MM.1S (cell line): Measurements from ENCODE around the gene EFCAB6.

ENCODE experiments used
- DNase-seq: peaks from one replicate; pipeline ENCODE4 v3.0.0-alpha.2; 2015
- H2AFZ ChIP-seq: fragments of 300-600 bp; sonication (generic); 2 replicates; pipeline ENCODE4 v1.6.0; 2016; ENCODE audit warnings: antibody characterized with exemption, low read length
- H3F3A ChIP-seq: fragments of 300-600 bp; sonication (generic); 2 replicates; pipeline ENCODE4 v1.6.1; 2016; ENCODE audit warnings: mild to moderate bottlenecking, antibody characterized with exemption, low read length, moderate library complexity, mixed read lengths; ENCODE audit not compliant: insufficient read depth
- H3K27ac ChIP-seq: fragments of 300-600 bp; sonication (generic); 2 replicates; pipeline ENCODE4 v1.5.1; 2016; ENCODE audit warnings: mild to moderate bottlenecking, low read length
- H3K27me3 ChIP-seq: fragments of 300-600 bp; sonication (generic); replicated peaks from 2 replicates; pipeline ENCODE4 v1.6.0; 2016; ENCODE audit warnings: low read length; ENCODE audit not compliant: insufficient read depth
- H3K36me3 ChIP-seq: fragments of 300-600 bp; sonication (generic); replicated peaks from 2 replicates; pipeline ENCODE4 v1.6.1; 2016; ENCODE audit warnings: mild to moderate bottlenecking, low read length, mixed read lengths; ENCODE audit not compliant: insufficient read depth
- H3K4me1 ChIP-seq: fragments of 300-600 bp; sonication (generic); 2 replicates; pipeline ENCODE4 v1.6.1; 2016; ENCODE audit warnings: low read length, mixed read lengths
- H3K4me2 ChIP-seq: fragments of 300-600 bp; sonication (generic); 2 replicates; pipeline ENCODE4 v1.6.0; 2016; ENCODE audit warnings: low read depth, low read length
- H3K4me3 ChIP-seq: fragments of 300-600 bp; sonication (generic); 2 replicates; pipeline ENCODE4 v1.5.1; 2016; ENCODE audit warnings: low read length, mixed read lengths
- H3K79me2 ChIP-seq: fragments of 300-600 bp; sonication (generic); 2 replicates; pipeline ENCODE4 v1.6.1; 2016; ENCODE audit warnings: mixed run types, low read length, mixed read lengths
- H3K9ac ChIP-seq: fragments of 300-600 bp; sonication (generic); 2 replicates; pipeline ENCODE4 v1.6.1; 2016; ENCODE audit warnings: low read length, mixed read lengths
- H3K9me2 ChIP-seq: fragments of 300-600 bp; sonication (generic); replicated peaks from 2 replicates; pipeline ENCODE4 v1.6.1; 2016; ENCODE audit warnings: mild to moderate bottlenecking, low read length, mixed read lengths; ENCODE audit not compliant: insufficient read depth
- H3K9me3 ChIP-seq: fragments of 300-600 bp; sonication (generic); replicated peaks from 2 replicates; pipeline ENCODE4 v1.6.1; 2016; ENCODE audit warnings: mild to moderate bottlenecking, low read length, mixed read lengths; ENCODE audit not compliant: insufficient read depth
- H4K20me1 ChIP-seq: fragments of 300-600 bp; sonication (generic); 2 replicates; pipeline ENCODE4 v1.6.1; 2016; ENCODE audit warnings: mild to moderate bottlenecking, low read length, moderate library complexity, mixed read lengths; ENCODE audit not compliant: insufficient read depth
- EZH2 ChIP-seq: fragments of 300-600 bp; sonication (generic); optimal IDR thresholded peaks from 2 replicates; pipeline ENCODE3; 2017; ENCODE audit warnings: low read depth, mild to moderate bottlenecking, antibody characterized with exemption, low read length, mixed read lengths
- EZH2phosphoT487 ChIP-seq: fragments of 300-600 bp; sonication (generic); IDR thresholded peaks from 2 replicates; pipeline ENCODE4 v1.6.1; 2018; ENCODE audit warnings: antibody characterized with exemption, low read length
- TF ChIP-seq, protein P1 (sequence below): fragments of 300-600 bp; sonication (generic); IDR thresholded peaks from 2 replicates; pipeline ENCODE4 v1.5.1; 2016; ENCODE audit warnings: antibody characterized with exemption, low read length, mixed read lengths

EFCAB6 gene

DNA sequence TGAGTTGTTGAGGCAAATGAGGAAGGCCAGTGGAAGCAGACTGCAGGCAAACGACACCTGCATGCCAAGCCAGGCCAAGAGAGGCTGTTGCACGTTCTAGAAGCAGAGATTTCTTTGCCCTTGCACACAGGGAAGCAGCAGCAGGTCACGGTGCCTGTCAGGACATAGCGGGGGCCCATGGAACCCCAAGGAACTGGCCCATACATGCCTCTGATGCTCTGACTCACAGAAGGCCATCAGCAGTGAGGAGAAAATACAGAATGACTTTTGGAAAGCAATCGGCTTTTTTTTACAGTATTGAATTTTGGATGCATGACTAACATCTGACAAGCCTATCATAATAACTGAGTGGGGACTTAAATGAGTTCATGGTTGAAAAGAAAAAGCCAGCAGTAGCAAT lies 276.4 kb downstream of the EFCAB6 start:
- Histone ChIP-seq H3K36me3 (no peaks in the 10 kb centered on the region), H3K4me3 (no peak overlapping the region), H3K4me2 (no peak overlapping the region), H2AFZ (no peak overlapping the region), H3K4me1 (no peaks in the 10 kb centered on the region), H3F3A (no peaks in the 10 kb centered on the region), H3K79me2 (no peaks in the 10 kb centered on the region), H3K9me3 (no peaks in the 10 kb centered on the region), H3K27me3 (no peaks in the 10 kb centered on the region; the same call in 1 of the 2 replicates), H3K27ac (no peak overlapping the region), H3K9ac (no peak overlapping the region), H4K20me1 (no peaks in the 10 kb centered on the region), H3K9me2 (no peaks in the 10 kb centered on the region)
- no peak for TF ChIP-seq EZH2
- no peak for TF ChIP-seq EZH2phosphoT487
- TF ChIP-seq, protein P1, sequence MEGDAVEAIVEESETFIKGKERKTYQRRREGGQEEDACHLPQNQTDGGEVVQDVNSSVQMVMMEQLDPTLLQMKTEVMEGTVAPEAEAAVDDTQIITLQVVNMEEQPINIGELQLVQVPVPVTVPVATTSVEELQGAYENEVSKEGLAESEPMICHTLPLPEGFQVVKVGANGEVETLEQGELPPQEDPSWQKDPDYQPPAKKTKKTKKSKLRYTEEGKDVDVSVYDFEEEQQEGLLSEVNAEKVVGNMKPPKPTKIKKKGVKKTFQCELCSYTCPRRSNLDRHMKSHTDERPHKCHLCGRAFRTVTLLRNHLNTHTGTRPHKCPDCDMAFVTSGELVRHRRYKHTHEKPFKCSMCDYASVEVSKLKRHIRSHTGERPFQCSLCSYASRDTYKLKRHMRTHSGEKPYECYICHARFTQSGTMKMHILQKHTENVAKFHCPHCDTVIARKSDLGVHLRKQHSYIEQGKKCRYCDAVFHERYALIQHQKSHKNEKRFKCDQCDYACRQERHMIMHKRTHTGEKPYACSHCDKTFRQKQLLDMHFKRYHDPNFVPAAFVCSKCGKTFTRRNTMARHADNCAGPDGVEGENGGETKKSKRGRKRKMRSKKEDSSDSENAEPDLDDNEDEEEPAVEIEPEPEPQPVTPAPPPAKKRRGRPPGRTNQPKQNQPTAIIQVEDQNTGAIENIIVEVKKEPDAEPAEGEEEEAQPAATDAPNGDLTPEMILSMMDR: no peak
- no peak for DNase-seq

GRCh38 chr22:43535336-43535735 lies 276.8 kb downstream of the EFCAB6 start:
- Histone ChIP-seq H3K9ac (no peak overlapping the region), H3K4me3 (no peak overlapping the region), H2AFZ (no peak overlapping the region), H3K9me2 (no peaks in the 10 kb centered on the region), H3K36me3 (no peaks in the 10 kb centered on the region), H3K4me1 (no peaks in the 10 kb centered on the region), H3F3A (no peaks in the 10 kb centered on the region), H3K27ac (no peak overlapping the region), H3K79me2 (no peaks in the 10 kb centered on the region), H3K9me3 (no peaks in the 10 kb centered on the region), H3K4me2 (no peak overlapping the region), H4K20me1 (no peaks in the 10 kb centered on the region), H3K27me3 (no peaks in the 10 kb centered on the region; the same call in 1 of the 2 replicates)
- no peak for TF ChIP-seq EZH2
- TF ChIP-seq EZH2phosphoT487: no peak
- TF ChIP-seq, protein P1: no peak
- DNase-seq: no peak

GRCh38 chr22:43534916-43535315 lies 277.2 kb downstream of the EFCAB6 start:
- no peak for DNase-seq
- Histone ChIP-seq H3K4me1 (no peaks in the 10 kb centered on the region), H3K9me3 (no peaks in the 10 kb centered on the region), H3K27ac (no peak overlapping the region), H3K4me2 (no peak overlapping the region), H4K20me1 (no peaks in the 10 kb centered on the region), H3K9ac (no peak overlapping the region), H3K79me2 (no peaks in the 10 kb centered on the region), H2AFZ (no peak overlapping the region), H3K36me3 (no peaks in the 10 kb centered on the region), H3K4me3 (no peak overlapping the region), H3F3A (no peaks in the 10 kb centered on the region), H3K27me3 (no peaks in the 10 kb centered on the region; the same call in 1 of the 2 replicates), H3K9me2 (no peaks in the 10 kb centered on the region)
- TF ChIP-seq, protein P1: no peak
- TF ChIP-seq EZH2phosphoT487 (no peak), EZH2 (no peak)
